HG02763 (cell line): ENCODE measurements around the gene CYP46A1.

Source experiments
- ATAC-seq: cut with Tn5 transposase; IDR thresholded peaks from one replicate; pipeline ENCODE4 v1.9.1; 2021; ENCODE audit warnings: mild to moderate bottlenecking, moderate library complexity; ENCODE audit not compliant: unreplicated experiment

CYP46A1 gene

GRCh38 chr14:99707420-99707819 is 23.3 kb downstream of the CYP46A1 start:
- ATAC-seq, result no peak

- ATAC-seq, result no peak
Measured at GRCh38 chr14:99707921-99708320, 23.8 kb downstream of the CYP46A1 start.

- ATAC-seq, result no peak
Measured at GRCh38 chr14:99708449-99708848, 24.4 kb downstream of the CYP46A1 start.

- ATAC-seq, result no peak
Measured at GRCh38 chr14:99713972-99714371, 29.9 kb downstream of the CYP46A1 start.

GRCh38 chr14:99715266-99716000 is 31.3 kb downstream of the CYP46A1 start:
- ATAC-seq, result no peak

- no peak for ATAC-seq
Measured at GRCh38 chr14:99716091-99716849, 32.2 kb downstream of the CYP46A1 start.

- no peak for ATAC-seq
Measured at GRCh38 chr14:99716850-99717681, 33.0 kb downstream of the CYP46A1 start.

GRCh38 chr14:99717682-99718013 is 33.5 kb downstream of the CYP46A1 start:
- ATAC-seq, result no peak

- peak; percentile 74 for ATAC-seq
Measured at GRCh38 chr14:99718031-99718810, 34.1 kb downstream of the CYP46A1 start.

GRCh38 chr14:99718811-99719192 is 34.7 kb downstream of the CYP46A1 start:
- ATAC-seq, result peak; percentile 33

GRCh38 chr14:99720941-99721791 is 37.1 kb downstream of the CYP46A1 start:
- ATAC-seq, result no peak

GRCh38 chr14:99721792-99722516 is 37.9 kb downstream of the CYP46A1 start:
- no peak for ATAC-seq

GRCh38 chr14:99722741-99723140 is 38.6 kb downstream of the CYP46A1 start:
- ATAC-seq, result no peak

- ATAC-seq, result no peak
Measured at GRCh38 chr14:99724196-99724891, 40.2 kb downstream of the CYP46A1 start.

- no peak for ATAC-seq
Measured at GRCh38 chr14:99724939-99725773, 41.1 kb downstream of the CYP46A1 start.

- ATAC-seq, result no peak
Measured at GRCh38 chr14:99725774-99726537, 41.9 kb downstream of the CYP46A1 start.

- ATAC-seq, result no peak
Measured at GRCh38 chr14:99726538-99727095, 42.5 kb downstream of the CYP46A1 start.
